Ovary (tissue), 3 donors: Measurements from ENCODE around the gene PLEKHJ1.

Source experiments
- POLR2A ChIP-seq: fragments of 450-650 bp; IDR thresholded peaks from one replicate; pipeline ENCODE4 v1.6.1; 2017; ENCODE audit warnings: antibody characterized with exemption, mild to moderate bottlenecking, moderate library complexity
- TF ChIP-seq, protein P1 (sequence below), 3 donors: fragments of 450-650 bp in 2 of 3; fragments of 200-600 bp in 1 of 3; IDR thresholded peaks; one replicate each; pipeline versions ENCODE4 v1.5.1 to v1.8.0; 2016 to 2022; ENCODE audit warnings: antibody characterized with exemption in 3 of 3, mild to moderate bottlenecking in 1 of 3
- donor health status: DM: no; HTN: no; CAD: no.

DNA sequence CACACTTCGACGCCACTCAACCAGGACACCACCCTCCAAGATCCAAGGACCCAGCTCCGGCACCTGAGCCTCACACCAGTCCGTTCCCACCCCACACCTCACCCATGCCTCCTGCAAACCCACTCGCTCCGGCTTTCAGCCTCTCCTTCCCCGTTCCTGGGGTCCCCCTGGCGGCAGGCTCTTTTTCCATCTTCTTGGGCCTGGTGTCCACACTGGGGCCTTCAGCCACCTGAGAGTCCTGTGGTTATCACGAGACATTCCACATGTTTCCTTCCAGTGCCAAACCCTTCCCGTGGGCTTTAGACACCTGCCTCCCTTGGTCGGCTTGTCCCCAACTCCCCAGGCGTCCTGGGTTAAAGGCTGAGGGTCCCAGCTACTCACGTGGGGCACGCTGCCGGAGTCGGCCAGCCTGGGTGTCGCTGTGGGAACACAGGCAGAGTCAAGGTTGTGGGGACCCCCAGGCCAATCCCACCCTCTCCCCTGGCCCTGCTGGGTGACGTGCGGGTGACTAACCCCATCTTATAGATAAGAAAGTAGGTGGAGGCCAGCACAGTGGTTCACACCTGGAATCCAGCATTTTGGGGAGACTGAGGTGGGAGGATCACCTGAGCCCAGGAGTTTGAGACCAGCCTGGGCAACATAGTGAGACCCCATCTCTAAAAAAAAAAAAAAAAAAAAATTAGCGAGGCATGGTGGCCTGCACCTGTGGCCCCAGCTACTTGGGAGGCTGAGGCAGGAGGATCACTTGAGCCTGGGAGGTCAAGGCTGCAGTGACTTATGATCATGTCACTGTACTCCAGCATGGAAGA is 18.1 kb upstream of the PLEKHJ1 start:
- TF ChIP-seq, protein P1, sequence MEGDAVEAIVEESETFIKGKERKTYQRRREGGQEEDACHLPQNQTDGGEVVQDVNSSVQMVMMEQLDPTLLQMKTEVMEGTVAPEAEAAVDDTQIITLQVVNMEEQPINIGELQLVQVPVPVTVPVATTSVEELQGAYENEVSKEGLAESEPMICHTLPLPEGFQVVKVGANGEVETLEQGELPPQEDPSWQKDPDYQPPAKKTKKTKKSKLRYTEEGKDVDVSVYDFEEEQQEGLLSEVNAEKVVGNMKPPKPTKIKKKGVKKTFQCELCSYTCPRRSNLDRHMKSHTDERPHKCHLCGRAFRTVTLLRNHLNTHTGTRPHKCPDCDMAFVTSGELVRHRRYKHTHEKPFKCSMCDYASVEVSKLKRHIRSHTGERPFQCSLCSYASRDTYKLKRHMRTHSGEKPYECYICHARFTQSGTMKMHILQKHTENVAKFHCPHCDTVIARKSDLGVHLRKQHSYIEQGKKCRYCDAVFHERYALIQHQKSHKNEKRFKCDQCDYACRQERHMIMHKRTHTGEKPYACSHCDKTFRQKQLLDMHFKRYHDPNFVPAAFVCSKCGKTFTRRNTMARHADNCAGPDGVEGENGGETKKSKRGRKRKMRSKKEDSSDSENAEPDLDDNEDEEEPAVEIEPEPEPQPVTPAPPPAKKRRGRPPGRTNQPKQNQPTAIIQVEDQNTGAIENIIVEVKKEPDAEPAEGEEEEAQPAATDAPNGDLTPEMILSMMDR (IDR thresholded peaks at IDR 0.05): no peak
- TF ChIP-seq POLR2A: no peak
